ENCODE measurements around the gene CCNY.

Gene CCNY

DNA sequence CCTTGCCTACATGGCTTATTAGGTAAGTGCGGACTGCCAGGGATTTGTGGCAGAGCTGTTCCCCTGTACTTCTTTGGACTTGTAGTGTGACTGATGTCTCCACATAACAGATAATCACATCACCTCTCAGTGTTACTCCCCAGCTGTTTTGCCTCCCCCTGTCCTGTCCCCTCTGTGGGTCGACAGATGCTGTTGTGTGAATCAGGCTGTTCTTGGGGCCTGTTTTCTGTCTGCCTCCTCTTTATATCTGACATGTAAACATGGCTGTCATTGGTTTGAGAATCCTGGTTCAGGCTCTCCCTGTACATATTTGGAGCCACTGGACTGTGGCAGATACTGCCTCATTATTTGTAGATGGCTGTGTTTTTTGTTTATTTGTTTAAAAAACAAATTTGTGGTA lies 22.7 kb downstream of the CCNY start:
- TF ChIP-seq, protein P1, sequence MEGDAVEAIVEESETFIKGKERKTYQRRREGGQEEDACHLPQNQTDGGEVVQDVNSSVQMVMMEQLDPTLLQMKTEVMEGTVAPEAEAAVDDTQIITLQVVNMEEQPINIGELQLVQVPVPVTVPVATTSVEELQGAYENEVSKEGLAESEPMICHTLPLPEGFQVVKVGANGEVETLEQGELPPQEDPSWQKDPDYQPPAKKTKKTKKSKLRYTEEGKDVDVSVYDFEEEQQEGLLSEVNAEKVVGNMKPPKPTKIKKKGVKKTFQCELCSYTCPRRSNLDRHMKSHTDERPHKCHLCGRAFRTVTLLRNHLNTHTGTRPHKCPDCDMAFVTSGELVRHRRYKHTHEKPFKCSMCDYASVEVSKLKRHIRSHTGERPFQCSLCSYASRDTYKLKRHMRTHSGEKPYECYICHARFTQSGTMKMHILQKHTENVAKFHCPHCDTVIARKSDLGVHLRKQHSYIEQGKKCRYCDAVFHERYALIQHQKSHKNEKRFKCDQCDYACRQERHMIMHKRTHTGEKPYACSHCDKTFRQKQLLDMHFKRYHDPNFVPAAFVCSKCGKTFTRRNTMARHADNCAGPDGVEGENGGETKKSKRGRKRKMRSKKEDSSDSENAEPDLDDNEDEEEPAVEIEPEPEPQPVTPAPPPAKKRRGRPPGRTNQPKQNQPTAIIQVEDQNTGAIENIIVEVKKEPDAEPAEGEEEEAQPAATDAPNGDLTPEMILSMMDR (IDR thresholded peaks at IDR 0.05): no peak
- no peak for TF ChIP-seq ZFX (IDR thresholded peaks at IDR 0.05; ENCODE audit: borderline replicate concordance)
- H3K27ac ChIP-seq: no peak overlapping the region

DNA sequence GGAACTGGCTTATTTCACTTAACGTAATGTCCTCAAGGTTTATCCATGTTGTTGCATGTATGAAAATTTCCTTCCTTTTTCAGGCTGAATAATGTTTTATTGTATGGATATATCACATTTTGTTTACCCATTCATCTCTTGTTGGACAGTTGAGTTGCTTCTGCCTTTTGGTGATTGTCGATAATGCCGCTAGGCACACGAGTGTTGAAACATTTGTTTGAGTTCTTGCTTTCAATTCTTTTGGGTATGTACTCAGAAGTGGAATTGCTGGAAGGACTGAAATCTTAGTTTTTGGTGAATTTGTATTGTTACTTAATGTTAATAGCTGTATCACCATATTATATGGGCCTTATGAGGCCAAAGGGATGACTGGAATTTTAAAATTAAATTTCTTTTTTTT lies 23.6 kb downstream of the CCNY start:
- H3K27ac ChIP-seq: no peak overlapping the region
- TF ChIP-seq, protein P1 (IDR thresholded peaks at IDR 0.05): no peak
- no peak for TF ChIP-seq ZFX (IDR thresholded peaks at IDR 0.05; ENCODE audit: borderline replicate concordance)

DNA sequence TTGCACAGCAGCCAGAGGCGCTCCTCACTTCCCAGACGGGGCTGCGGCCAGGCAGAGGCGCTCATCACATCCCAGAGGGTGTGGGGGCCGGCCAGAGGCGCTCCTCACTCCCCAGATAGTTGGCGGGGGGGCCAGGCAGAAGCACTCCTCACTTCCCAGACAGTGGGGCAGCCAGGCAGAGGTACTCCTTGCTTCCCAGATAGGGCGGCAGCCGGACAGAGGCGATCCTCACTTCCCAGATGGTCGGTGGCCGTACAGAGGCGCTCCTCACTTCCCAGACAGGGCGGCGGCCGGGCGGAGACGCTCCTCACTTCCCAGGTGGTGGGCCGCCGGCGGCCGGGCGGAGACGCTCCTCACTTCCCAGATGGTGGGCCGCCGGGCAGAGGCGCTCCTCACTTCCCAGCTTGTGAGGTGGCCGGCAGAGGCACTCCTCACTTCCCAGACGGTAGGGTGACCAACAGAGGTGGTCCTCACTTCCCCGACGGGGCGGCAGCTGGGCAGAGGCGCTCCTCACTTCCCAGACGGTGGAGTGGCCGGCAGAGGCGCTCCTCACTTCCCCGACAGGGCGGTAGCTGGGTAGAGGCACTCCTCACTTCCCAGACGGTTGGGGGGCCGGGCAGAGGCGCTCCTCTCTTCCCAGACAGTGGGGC lies 26.5 kb downstream of the CCNY start:
- TF ChIP-seq ZFX (IDR thresholded peaks at IDR 0.05; ENCODE audit: borderline replicate concordance): no peak
- TF ChIP-seq, protein P1 (IDR thresholded peaks at IDR 0.05): no peak
- H3K27ac ChIP-seq: no peak overlapping the region

DNA sequence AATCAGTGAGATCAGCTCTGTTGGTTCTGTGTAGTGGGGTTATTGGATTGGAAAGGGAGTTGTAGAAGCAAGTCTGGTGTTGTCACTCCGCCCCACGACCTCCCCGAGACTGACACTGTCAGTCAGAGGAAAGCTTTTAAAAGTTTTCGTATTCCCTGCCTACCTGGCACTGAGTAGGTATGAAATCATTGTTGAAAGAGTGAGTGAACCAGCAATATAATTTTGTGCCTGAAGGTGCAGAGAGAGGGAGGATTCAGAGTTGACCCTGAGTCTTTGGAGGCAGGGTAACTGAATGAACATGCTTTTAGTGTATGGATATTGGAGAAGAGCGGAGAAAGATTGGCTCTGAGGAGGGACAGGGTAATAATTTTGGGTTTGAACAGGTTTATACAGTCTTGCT lies 27.3 kb downstream of the CCNY start:
- TF ChIP-seq ZFX (IDR thresholded peaks at IDR 0.05; ENCODE audit: borderline replicate concordance): no peak
- TF ChIP-seq, protein P1 (IDR thresholded peaks at IDR 0.05): no peak
- H3K27ac ChIP-seq: peak overlapping the region; percentile 80

DNA sequence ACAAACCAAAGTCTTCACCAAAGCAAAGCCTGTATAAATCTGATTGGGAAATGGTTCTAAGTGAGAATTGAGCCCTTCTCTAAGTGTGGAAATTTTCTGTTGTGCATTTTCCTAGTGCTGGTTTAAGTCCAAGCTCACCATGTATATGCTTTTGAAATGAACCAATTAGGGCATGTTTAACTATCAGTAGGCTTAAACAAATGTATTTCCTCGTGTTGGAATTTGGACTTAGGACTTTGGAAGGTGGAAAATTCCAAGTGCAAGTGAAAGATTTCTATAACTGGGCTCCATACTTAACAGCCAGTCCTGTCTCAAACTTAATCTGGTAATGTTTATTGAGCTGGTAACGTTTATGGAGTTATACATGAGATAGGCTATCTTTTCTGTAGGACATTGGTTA lies 28.5 kb downstream of the CCNY start:
- H3K27ac ChIP-seq: peak overlapping the region; percentile 80
- TF ChIP-seq, protein P1 (IDR thresholded peaks at IDR 0.05): no peak
- TF ChIP-seq ZFX (IDR thresholded peaks at IDR 0.05; ENCODE audit: borderline replicate concordance): no peak

DNA sequence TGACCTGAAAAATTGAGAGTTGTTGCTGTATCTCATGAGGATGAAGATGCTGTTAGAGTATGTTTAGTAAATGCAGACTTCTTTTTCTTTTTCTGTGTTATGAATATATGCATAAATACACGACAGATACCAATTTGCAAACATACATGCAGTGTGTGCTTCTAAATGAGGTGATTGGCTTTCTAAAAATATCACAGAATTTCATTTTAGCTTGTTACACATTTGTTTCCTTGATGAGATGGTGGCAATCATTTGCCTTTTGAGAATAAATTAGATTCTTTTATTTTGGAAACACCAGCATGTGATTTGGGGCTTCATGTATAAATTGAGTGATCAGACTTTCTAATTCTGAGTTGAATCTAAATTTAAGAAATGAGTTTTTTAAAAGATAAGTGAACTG lies 29.7 kb downstream of the CCNY start:
- no peak for TF ChIP-seq ZFX (IDR thresholded peaks at IDR 0.05; ENCODE audit: borderline replicate concordance)
- TF ChIP-seq, protein P1 (IDR thresholded peaks at IDR 0.05): no peak
- H3K27ac ChIP-seq: peak overlapping the region; percentile 80

DNA sequence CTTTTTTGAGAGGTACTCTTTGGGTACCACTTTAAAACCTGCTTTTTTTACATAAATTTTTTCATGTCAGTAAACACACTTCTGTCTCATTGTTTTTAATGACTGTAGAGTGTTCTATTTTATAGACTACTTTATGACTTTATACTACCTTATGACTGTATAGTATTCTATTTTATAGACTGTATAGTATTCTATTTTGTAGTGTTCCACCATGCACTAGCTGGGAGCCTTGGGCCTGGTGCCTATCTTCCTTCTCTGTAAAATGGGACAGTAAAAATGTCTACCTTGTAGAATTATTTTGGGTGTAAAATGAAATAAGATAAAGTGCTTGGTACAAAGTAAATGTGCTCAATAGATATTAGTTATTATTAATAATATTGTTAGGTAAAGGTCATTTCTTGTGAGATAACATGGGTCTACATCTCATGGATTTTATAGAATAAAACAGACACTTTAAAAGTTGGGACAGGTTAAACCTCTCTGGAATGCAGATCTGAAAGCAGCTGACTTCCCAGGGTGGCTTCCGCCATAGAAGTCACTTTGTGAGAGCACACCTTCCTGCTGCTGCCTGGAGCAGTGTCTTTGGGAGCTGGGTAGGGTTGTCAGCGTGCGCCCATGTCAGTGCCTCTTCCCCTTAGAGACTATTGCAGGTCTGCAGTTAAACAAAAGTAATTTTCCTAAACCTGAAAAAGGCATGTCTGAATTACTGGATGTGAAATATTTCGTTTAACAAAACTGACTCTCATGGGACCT lies 31.0 kb downstream of the CCNY start:
- TF ChIP-seq, protein P1 (IDR thresholded peaks at IDR 0.05): no peak
- no peak for TF ChIP-seq ZFX (IDR thresholded peaks at IDR 0.05; ENCODE audit: borderline replicate concordance)
- no peak overlapping the region for H3K27ac ChIP-seq
